Astrocyte of the spinal cord (primary cell): ENCODE results near the gene TAF3.
A peak's percentile ranks its signal among the peaks of the same experiment; 100 is the strongest.

ENCODE experiments used
- DNase-seq: peaks from one replicate; pipeline ENCODE4 v3.0.0; 2011; ENCODE audit warnings: low read depth, low spot score
- H3K4me3 ChIP-seq: 2 replicates; pipeline ENCODE4 v1.5.1; 2011; ENCODE audit warnings: low read depth, mild to moderate bottlenecking, low read length, moderate library complexity
- CTCF ChIP-seq: IDR thresholded peaks from 2 replicates; pipeline ENCODE4 v1.5.1; 2012; ENCODE audit warnings: low read depth, mild to moderate bottlenecking, low read length, inconsistent platforms
- in situ Hi-C: cut with HindIII; loops from 2 replicates; pipeline ENCODE4 v1.10.0; 2017; ENCODE audit warnings: low sequenced_read_pairs

Gene TAF3

GRCh38 chr10:7956508-7956907 is 138.2 kb downstream of the TAF3 start:
- no peak for TF ChIP-seq CTCF
- peak; percentile 61 for DNase-seq
- no peak overlapping the region for H3K4me3 ChIP-seq
- in situ Hi-C loops, result no loop called here

- no peak overlapping the region for H3K4me3 ChIP-seq
- DNase-seq, result no peak
- TF ChIP-seq CTCF, result no peak
- in situ Hi-C loops, result no loop called here
These were observed 139.3 kb downstream of the TAF3 start for GRCh38 chr10:7957591-7957990.

GRCh38 chr10:7958442-7958841 is 140.1 kb downstream of the TAF3 start:
- no peak overlapping the region for H3K4me3 ChIP-seq
- in situ Hi-C loops, result no loop called here
- TF ChIP-seq CTCF, result no peak
- no peak for DNase-seq

GRCh38 chr10:7960108-7960507 is 141.8 kb downstream of the TAF3 start:
- TF ChIP-seq CTCF, result no peak
- no peak overlapping the region for H3K4me3 ChIP-seq
- DNase-seq, result no peak
- in situ Hi-C loops, result no loop called here

GRCh38 chr10:7962592-7962991 is 144.3 kb downstream of the TAF3 start:
- no peak for DNase-seq
- in situ Hi-C loops, result no loop called here
- no peak overlapping the region for H3K4me3 ChIP-seq
- TF ChIP-seq CTCF, result no peak

GRCh38 chr10:7965457-7965856 is 147.2 kb downstream of the TAF3 start:
- in situ Hi-C loops, result no loop called here
- no peak for TF ChIP-seq CTCF
- H3K4me3 ChIP-seq, result no peak overlapping the region
- DNase-seq, result no peak

GRCh38 chr10:7967035-7967434 is 148.7 kb downstream of the TAF3 start:
- no peak for DNase-seq
- in situ Hi-C loops, result no loop called here
- no peak for TF ChIP-seq CTCF
- H3K4me3 ChIP-seq, result no peak overlapping the region
